HG02885 (cell line): ENCODE data around the gene VWA3B.
"Not testable (repeated sequence)": the region's sequence is repeated elsewhere in the genome, so short reads cannot be mapped to it uniquely, and the experiment has no call there.

ENCODE experiments used
- ATAC-seq: cut with Tn5 transposase; IDR thresholded peaks from one replicate; pipeline ENCODE4 v1.9.1; 2021; ENCODE audit warnings: mild to moderate bottlenecking; ENCODE audit not compliant: unreplicated experiment, poor library complexity

The VWA3B gene

DNA sequence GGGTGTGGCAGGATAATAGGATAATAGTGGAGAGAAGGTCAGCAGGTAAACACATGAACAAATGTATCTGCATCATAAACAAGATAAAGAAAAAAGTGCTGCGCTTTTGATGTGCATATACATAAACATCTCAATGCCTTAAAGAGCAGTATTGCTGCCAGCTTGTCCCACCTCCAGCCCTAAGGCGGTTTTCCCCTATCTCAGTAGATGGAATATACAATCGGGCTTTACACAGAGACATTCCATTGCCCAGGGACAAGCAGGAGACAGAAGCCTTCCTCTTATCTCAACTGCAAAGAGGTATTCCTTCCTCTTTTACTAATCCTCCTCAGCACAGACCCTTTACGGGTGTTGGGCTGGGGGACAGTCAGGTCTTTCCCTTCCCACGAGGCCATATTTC, 43.1 kb downstream of the VWA3B start:
- ATAC-seq = not testable (repeated sequence)

- peak; percentile 80 for ATAC-seq
Measured at GRCh38 chr2:98134172-98135005, 47.4 kb downstream of the VWA3B start.

- ATAC-seq = no peak
Measured at GRCh38 chr2:98137196-98137595, 50.2 kb downstream of the VWA3B start.

GRCh38 chr2:98138978-98139377, 52.0 kb downstream of the VWA3B start:
- ATAC-seq = not testable (repeated sequence)

- ATAC-seq = no peak
Measured at GRCh38 chr2:98140210-98140609, 53.2 kb downstream of the VWA3B start.

GRCh38 chr2:98142106-98142791, 55.3 kb downstream of the VWA3B start:
- ATAC-seq = no peak

GRCh38 chr2:98145070-98145469, 58.1 kb downstream of the VWA3B start:
- ATAC-seq = no peak

DNA sequence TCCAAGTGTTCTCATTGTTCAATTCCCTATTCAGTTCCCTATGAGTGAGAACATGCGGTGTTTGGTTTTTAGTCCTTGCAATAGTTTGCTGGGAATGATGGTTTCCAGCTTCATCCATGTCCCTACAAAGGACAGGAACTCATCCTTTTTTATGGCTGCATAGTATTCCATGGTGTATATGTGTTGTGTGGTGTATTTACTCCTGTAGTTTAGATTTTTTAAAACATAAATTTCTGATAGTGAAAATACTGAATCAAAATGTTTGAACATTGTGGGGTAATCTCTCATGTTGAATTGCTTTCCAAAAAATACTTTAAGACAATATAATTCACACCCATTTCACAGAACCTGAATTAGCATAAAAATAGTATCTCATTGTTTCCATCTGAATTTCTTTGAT, 60.9 kb downstream of the VWA3B start:
- not testable (repeated sequence) for ATAC-seq

DNA sequence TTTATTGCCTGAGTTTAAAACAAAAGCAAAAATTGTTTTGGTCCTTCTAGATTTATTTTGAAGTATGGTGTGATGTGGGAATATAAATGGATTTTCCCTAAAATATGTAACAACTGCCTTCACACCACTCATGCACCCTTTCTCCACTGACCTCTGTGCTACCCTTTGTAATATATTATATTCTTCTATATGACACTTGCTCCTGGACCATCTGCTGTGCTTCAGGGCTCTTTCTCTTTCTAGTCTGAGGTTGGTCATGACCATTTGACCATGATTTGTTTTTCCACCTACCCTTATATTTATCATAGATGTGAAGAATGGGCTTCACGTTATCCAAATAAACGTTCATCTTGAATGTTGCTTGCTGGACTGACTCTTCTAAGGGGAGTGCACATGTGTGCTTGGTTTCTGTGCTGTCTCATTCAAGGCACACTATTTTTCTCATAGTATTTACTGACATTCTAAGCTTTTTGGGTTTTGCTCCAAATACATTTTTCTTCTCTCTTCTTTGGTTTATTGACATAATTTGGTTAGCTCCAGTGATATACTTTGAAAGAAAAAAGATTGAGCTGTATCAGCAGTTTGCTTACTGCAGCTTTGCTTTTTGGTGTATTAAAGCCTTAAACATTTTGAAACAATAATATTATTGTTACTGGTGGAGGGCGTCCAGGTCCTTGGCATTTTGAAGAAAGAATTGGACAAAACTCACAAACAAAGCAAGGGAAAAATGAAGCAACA, 61.8 kb downstream of the VWA3B start:
- no peak for ATAC-seq

DNA sequence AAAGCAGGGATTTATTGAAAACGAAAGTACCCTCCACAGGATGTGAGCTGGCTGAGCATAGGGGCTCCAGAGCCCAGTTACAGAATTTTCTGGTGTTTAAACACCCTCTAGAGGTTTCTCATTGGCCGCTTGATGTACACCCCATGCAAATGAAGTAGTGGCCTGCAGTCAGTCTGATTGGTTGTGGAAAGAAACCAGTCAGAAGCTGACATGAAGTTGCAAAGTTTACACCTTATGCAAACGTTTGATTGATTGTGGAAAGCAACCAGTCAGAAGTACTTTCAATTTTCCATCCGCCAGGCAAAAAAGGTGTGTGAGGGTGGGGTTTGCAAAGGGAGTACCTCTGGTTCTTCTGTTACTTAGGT, 62.3 kb downstream of the VWA3B start:
- no peak for ATAC-seq

GRCh38 chr2:98153481-98153880, 66.5 kb downstream of the VWA3B start:
- ATAC-seq = no peak

GRCh38 chr2:98155291-98155690, 68.3 kb downstream of the VWA3B start:
- ATAC-seq = no peak

- no peak for ATAC-seq
Measured at GRCh38 chr2:98155716-98156115, 68.7 kb downstream of the VWA3B start.

DNA sequence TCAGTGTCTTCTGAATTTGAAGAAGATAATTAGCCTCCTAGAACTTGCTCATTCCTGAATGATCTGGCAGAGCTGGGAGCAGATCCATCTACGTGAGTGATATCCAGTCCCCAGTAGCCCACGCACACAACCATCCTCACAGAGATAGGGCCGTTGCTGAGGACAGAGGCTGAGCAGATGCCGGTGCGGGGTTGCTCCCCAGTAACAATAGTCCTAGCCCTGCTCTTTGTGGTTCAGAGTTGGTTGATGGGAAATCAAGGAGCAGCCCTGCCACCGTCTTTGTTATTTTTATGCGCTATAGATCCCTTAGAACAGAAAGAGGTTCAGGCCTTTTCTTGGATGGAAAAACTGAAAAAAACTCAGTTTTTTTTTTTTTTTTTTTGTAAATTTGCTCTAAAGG, 69.3 kb downstream of the VWA3B start:
- no peak for ATAC-seq

DNA sequence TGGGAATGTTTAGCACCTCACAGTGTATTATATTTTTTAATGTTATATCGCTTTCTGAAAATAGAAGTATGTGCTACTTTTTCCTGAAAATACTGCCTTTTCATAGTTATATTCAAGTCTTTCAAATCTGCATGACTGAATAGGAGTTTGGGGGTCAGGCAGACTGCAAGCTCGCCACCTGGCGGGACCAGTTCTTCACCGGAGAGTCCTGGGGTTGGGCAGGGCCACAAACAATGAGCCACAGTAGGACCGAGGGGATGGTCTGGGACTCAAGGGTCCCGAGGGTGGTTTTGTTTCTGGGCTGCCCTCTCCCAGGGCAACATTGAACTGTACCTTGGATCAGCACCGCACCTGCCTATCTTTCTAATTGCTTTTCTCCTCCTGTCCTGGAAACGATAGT, 70.6 kb downstream of the VWA3B start:
- no peak for ATAC-seq

DNA sequence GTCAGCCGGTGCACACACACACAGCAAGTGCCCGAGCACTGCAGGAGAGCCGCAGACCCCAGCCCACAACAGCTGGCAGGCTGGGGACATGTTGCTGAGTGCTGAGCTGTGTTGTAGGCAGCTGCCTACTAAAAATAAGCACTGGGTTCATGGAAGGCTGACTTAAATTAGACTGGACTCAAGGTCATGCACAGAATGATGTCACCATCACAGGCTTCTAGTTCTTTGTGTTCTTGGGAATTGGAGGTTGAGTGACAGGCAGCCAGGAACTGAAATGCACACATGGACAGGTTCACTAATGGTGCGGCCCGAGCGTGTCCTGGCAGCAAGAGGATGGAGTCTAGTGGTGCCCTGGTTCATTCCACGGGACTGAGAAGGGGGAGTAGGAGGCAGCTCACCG, 71.3 kb downstream of the VWA3B start:
- no peak for ATAC-seq

GRCh38 chr2:98160554-98160953, 73.6 kb downstream of the VWA3B start:
- no peak for ATAC-seq

- ATAC-seq = no peak
Measured at GRCh38 chr2:98161186-98161585, 74.2 kb downstream of the VWA3B start.

- no peak for ATAC-seq
Measured at GRCh38 chr2:98164256-98164655, 77.3 kb downstream of the VWA3B start.

GRCh38 chr2:98165516-98166071, 78.6 kb downstream of the VWA3B start:
- no peak for ATAC-seq

DNA sequence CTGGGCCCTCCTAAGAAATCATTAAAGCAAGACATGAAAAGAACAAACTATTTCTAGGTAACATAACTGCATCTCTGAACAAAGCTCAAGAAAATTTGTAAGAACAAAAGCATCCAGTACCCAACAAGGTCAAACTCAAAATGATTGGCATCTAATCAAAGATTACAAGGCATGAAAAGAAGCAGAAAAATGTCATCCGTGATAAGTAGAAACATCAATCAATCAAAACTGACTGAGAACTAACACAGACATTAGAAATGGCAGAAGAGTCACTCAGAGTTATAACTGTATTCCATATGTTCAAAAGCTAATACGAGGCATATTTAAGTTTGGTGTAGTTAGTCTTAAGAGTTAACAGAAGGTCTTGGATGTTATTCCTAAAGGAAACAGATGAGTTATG, 80.9 kb downstream of the VWA3B start:
- ATAC-seq = no peak
